Measurements from ENCODE around the gene ERBB2. TPM values are rescaled to one million over a fixed set of nuclear protein-coding genes. Genes with fewer than 3 reads are reported as not detected.
"Not testable (repeated sequence)": the region's sequence is repeated elsewhere in the genome, so short reads cannot be mapped to it uniquely, and the experiment has no call there.

ERBB2 gene
- total RNA-seq, 3 donors from 2014 or later, result 13.1 to 118 (median 59.0) TPM

GRCh38 chr17:39745335-39746144 lies 45.7 kb downstream of the ERBB2 start:
- Histone ChIP-seq H3K4me3 (no peak overlapping the region), H3K4me1 (no peaks in the 10 kb centered on the region), H3K27ac (peak overlapping the region in 1 of 2 donors; percentile 26), H3K9me3 (no peaks in the 10 kb centered on the region), H3K36me3 (no peaks in the 10 kb centered on the region), H3K27me3 (no peaks in the 10 kb centered on the region)
- TF ChIP-seq POLR2AphosphoS5 (IDR thresholded peaks at IDR 0.05) (no peak), CTCF (IDR thresholded peaks at IDR 0.05) (no peak), POLR2A (IDR thresholded peaks at IDR 0.05) (no peak)
- DNase-seq (ENCODE audit: low spot score in 2 of 2), result peak in 1 of 2 donors; percentile 27
- intact Hi-C loops (cut with DNase I; ENCODE audit: low total_unique reads), result no loop called here

- H3K9me3 ChIP-seq, result no peaks in the 10 kb centered on the region
- H3K4me1 ChIP-seq, result no peaks in the 10 kb centered on the region
- no peaks in the 10 kb centered on the region for H3K27me3 ChIP-seq
- no peak for DNase-seq (ENCODE audit: low spot score in 2 of 2)
- H3K4me3 ChIP-seq, result no peak overlapping the region
- H3K27ac ChIP-seq, result no peak overlapping the region
- TF ChIP-seq POLR2A (IDR thresholded peaks at IDR 0.05), result no peak
- no peak for TF ChIP-seq POLR2AphosphoS5 (IDR thresholded peaks at IDR 0.05)
- TF ChIP-seq CTCF (IDR thresholded peaks at IDR 0.05), result no peak
- intact Hi-C loops (cut with DNase I; ENCODE audit: low total_unique reads), result no loop called here
- no peaks in the 10 kb centered on the region for H3K36me3 ChIP-seq
These were observed 46.2 kb downstream of the ERBB2 start for GRCh38 chr17:39746145-39746461.

- H3K4me3 ChIP-seq, result no peak overlapping the region
- TF ChIP-seq POLR2A (IDR thresholded peaks at IDR 0.05) (no peak), CTCF (IDR thresholded peaks at IDR 0.05) (no peak), POLR2AphosphoS5 (IDR thresholded peaks at IDR 0.05) (no peak)
- H3K4me1 ChIP-seq, result no peaks in the 10 kb centered on the region
- H3K27me3 ChIP-seq, result no peaks in the 10 kb centered on the region
- H3K9me3 ChIP-seq, result no peaks in the 10 kb centered on the region
- DNase-seq (ENCODE audit: low spot score in 2 of 2), result no peak
- no peaks in the 10 kb centered on the region for H3K36me3 ChIP-seq
- no peak overlapping the region for H3K27ac ChIP-seq
- intact Hi-C loops (cut with DNase I; ENCODE audit: low total_unique reads), result no loop called here
These were observed 47.9 kb downstream of the ERBB2 start for GRCh38 chr17:39747745-39748144.

- H3K27ac ChIP-seq; H3K9me3 ChIP-seq; H3K4me1 ChIP-seq; H3K27me3 ChIP-seq; intact Hi-C loops (cut with DNase I; ENCODE audit: low total_unique reads); H3K4me3 ChIP-seq; DNase-seq (ENCODE audit: low spot score in 2 of 2); H3K36me3 ChIP-seq: not testable (repeated sequence)
These were observed 48.7 kb downstream of the ERBB2 start for GRCh38 chr17:39748444-39749034.

GRCh38 chr17:39750131-39751015 lies 50.5 kb downstream of the ERBB2 start:
- intact Hi-C loops (cut with DNase I; ENCODE audit: low total_unique reads), result loop anchor here (10.0 kb wide), 1 partner anchor 126 kb away; the partner anchor contains the start of gene PPP1R1B

More at GRCh38 chr17:39750131-39751015, 50.5 kb downstream of the ERBB2 start:
- Histone ChIP-seq H3K27me3 (no peaks in the 10 kb centered on the region), H3K4me3 (no peak overlapping the region), H3K27ac (peak overlapping the region; percentile 45 to 64), H3K4me1 (peaks cover 0 to 9% of the 10 kb centered on the region in 2 donors), H3K36me3 (no peaks in the 10 kb centered on the region), H3K9me3 (no peaks in the 10 kb centered on the region)
- TF ChIP-seq POLR2A (IDR thresholded peaks at IDR 0.05), result no peak
- no peak for TF ChIP-seq CTCF (IDR thresholded peaks at IDR 0.05)
- TF ChIP-seq POLR2AphosphoS5 (IDR thresholded peaks at IDR 0.05), result no peak
- peak in 1 of 2 donors; percentile 71 for DNase-seq (ENCODE audit: low spot score in 2 of 2)
